ENCODE measurements around the gene EGFLAM.

DNA sequence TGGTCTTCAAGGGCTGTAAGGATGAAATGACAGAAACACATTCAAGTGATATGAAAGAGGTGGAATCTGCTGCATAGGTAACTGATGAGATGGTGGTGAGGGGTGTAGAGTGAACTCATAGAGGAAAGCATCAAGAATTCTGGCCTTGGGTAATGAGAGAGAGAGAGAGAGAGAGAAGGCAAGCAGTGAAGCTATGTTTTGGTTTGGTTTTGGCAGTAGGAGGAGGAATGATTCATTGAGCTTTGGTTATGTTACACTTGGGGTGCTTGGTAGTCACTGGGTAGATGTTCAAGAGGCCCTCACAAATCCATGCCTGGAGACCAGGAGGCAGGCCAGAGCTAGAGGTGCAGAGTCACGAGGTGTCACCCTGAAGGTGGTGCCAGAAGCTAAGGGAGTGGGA, 89.5 kb downstream of the EGFLAM start:
- TF ChIP-seq POLR2A (IDR thresholded peaks at IDR 0.05) (no peak), CTCF (IDR thresholded peaks at IDR 0.05) (no peak)
